HepG2 (cell line): ENCODE measurements around the gene ABCA2. TPM values are rescaled to one million over a fixed set of nuclear protein-coding genes. Genes with fewer than 3 reads are reported as not detected.
A peak's percentile ranks its signal among the peaks of the same experiment; 100 is the strongest.

Experiments
- ATAC-seq: fragments of 200-7000 bp; cut with Tn5 transposase; 3 replicates; pipeline ENCODE4 v1.9.1; 2020; ENCODE audit warnings: mild to moderate bottlenecking, moderate library complexity
- BruUV-seq: library from RNA; stranded (reverse); fragments of 400-500 nt; replicated peaks from 2 replicates; lab custom pipeline; 2021; lab: Mats Ljungman, UMichigan
- CTCF ChIA-PET: fragments of 300-600 bp; formaldehyde crosslinking; extraction: SDS; loops from one replicate; lab custom pipeline; 2021; ENCODE audit warnings: low total read pairs, inconsistent platforms, low intra/inter-chr PET ratio; lab: Yijun Ruan, JAX
- POLR2A ChIA-PET: fragments of 350-600 bp; sonication (Branson Sonifier 250); formaldehyde crosslinking; loops from one replicate; lab custom pipeline; 2020; ENCODE audit warnings: antibody characterized with exemption, inconsistent platforms; lab: Yijun Ruan, JAX
- DNase-seq: peaks from one replicate; pipeline ENCODE4 v3.0.0-alpha.2; 2015; ENCODE audit warnings: low spot score
- FAIRE-seq: peaks from 3 replicates; lab custom pipeline; 2011; peaks lifted over from hg19 to GRCh38; lab: Jason Lieb, UNC
- H2AFZ ChIP-seq: one replicate; pipeline ENCODE4 v1.6.1; 2011; ENCODE audit warnings: low read length, inconsistent platforms
- H3K27ac ChIP-seq: fragments of 300-600 bp; 3 replicates; pipeline ENCODE4 v1.8.0; 2011; ENCODE audit warnings: mixed run types, mild to moderate bottlenecking, mixed read lengths, low read length, inconsistent platforms; ENCODE audit not compliant: insufficient read depth; ENCODE audit errors: extremely low read length
- H3K27me3 ChIP-seq, 2 experiments: fragments of 200-600 bp in 1 of 2; 2 replicates in 1 of 2; 3 replicates in 1 of 2; pipeline versions ENCODE4 v1.6.0 to v1.8.0; 2011; ENCODE audit warnings: low read length in 2 of 2, mild to moderate bottlenecking in 2 of 2, moderate library complexity in 2 of 2, inconsistent platforms in 1 of 2; ENCODE audit not compliant: insufficient read depth in 2 of 2, control insufficient read depth in 1 of 2
- H3K36me3 ChIP-seq, 2 experiments: fragments of 200-600 bp in 1 of 2; replicated peaks in 1 of 2; 2 replicates in 1 of 2; 3 replicates in 1 of 2; pipeline versions ENCODE4 v1.5.1 to v1.8.0; 2011; ENCODE audit warnings: low read length in 2 of 2, inconsistent platforms in 1 of 2; ENCODE audit not compliant: insufficient read depth in 2 of 2, control insufficient read depth in 1 of 2
- H3K4me1 ChIP-seq: 2 replicates; pipeline ENCODE4 v1.5.1; 2012; ENCODE audit warnings: low read length, inconsistent platforms; ENCODE audit not compliant: insufficient read depth
- H3K4me2 ChIP-seq: 2 replicates; pipeline ENCODE4 v1.6.0; 2011; ENCODE audit warnings: low read depth, low read length, inconsistent platforms
- H3K4me3 ChIP-seq, 3 experiments: fragments of 200-600 bp in 1 of 3; sonication (generic), shearing (Covaris generic) in 1 of 3; replicated peaks in 1 of 3; 2 replicates each; pipeline ENCODE4 v1.5.1; 2011 to 2016; ENCODE audit warnings: low read length in 3 of 3, inconsistent platforms in 2 of 3, low read depth in 2 of 3, mild to moderate bottlenecking in 2 of 3, control low read depth in 1 of 3, mixed read lengths in 1 of 3; ENCODE audit not compliant: insufficient read depth in 1 of 3
- H3K79me2 ChIP-seq: one replicate; pipeline ENCODE4 v1.6.1; 2011; ENCODE audit warnings: low read length, inconsistent platforms; ENCODE audit not compliant: insufficient read depth
- H3K9ac ChIP-seq: 2 replicates; pipeline ENCODE4 v1.6.0; 2011; ENCODE audit warnings: mild to moderate bottlenecking, low read depth, low read length, inconsistent platforms; ENCODE audit not compliant: insufficient read depth
- H3K9me3 ChIP-seq: 2 replicates; pipeline ENCODE4 v1.5.1; 2012; ENCODE audit warnings: mild to moderate bottlenecking, low read length
- H4K20me1 ChIP-seq: 2 replicates; pipeline ENCODE4 v1.6.0; 2011; ENCODE audit warnings: inconsistent platforms, mild to moderate bottlenecking, low read length, moderate library complexity; ENCODE audit not compliant: insufficient read depth
- CEBPG ChIP-seq: IDR thresholded peaks from 2 replicates; pipeline ENCODE4 v1.6.1; 2016
- FOXA1 ChIP-seq, 2 experiments: fragments of 450-650 bp in 1 of 2; sonication (generic) in 1 of 2; formaldehyde crosslinking in 1 of 2; IDR thresholded peaks; 2 replicates each; pipeline versions ENCODE4 v1.4.0 to v1.6.1; 2016 to 2020; ENCODE audit warnings: missing genetic modification reagents in 1 of 2
- SRSF1 ChIP-seq: fragments of 200-400 bp; formaldehyde crosslinking; optimal IDR thresholded peaks from 2 replicates; pipeline ENCODE3; 2017; ENCODE audit warnings: mild to moderate bottlenecking, low read depth, low read length, moderate library complexity
- ZBTB8A ChIP-seq: sonication (generic); formaldehyde crosslinking; IDR thresholded peaks from 2 replicates; pipeline ENCODE4 v1.4.0; 2020; ENCODE audit warnings: mild to moderate bottlenecking, low read depth, missing genetic modification reagents, borderline replicate concordance
- ZNF382 ChIP-seq: sonication (generic); formaldehyde crosslinking; IDR thresholded peaks from 2 replicates; pipeline ENCODE4 v1.5.0; 2020; ENCODE audit warnings: missing genetic modification reagents, mild to moderate bottlenecking, borderline replicate concordance
- ZNF383 ChIP-seq: sonication (generic); formaldehyde crosslinking; IDR thresholded peaks from 2 replicates; pipeline ENCODE4 v1.4.0; 2020; ENCODE audit warnings: missing genetic modification reagents, mild to moderate bottlenecking, borderline replicate concordance
- ZSCAN25 ChIP-seq: sonication (generic); formaldehyde crosslinking; IDR thresholded peaks from 2 replicates; pipeline ENCODE4 v1.8.0; 2022; ENCODE audit warnings: mild to moderate bottlenecking, missing genetic modification reagents
- WGBS: methylation state at CpG from one replicate; pipeline ENCODE4 v1.1.6; 2017; ENCODE audit warnings: low lambda C conversion rate; 5-methylcytosine and 5-hydroxymethylcytosine counted together
- in situ Hi-C: cut with HindIII; loops from 2 replicates; pipeline ENCODE4 v1.10.0; 2017; ENCODE audit warnings: low pct_unique_long_range_greater_than_20kb; ENCODE audit not compliant: extremely low pct_ligation_motif_present
- intact Hi-C: fragments of 100-400 bp; cut with micrococcal nuclease; formaldehyde crosslinking; loops from one replicate; pipeline ENCODE4 v1.10.0; 2022; ENCODE audit not compliant: unreplicated experiment
- polyA plus RNA-seq, 8 experiments: library from polyadenylated mRNA; depleted of rRNA in 3 of 8; stranded (reverse) in 7 of 8; unstranded in 1 of 8; fragments of >200 nt; fragmentation: Illumina TruSeq in 4 of 8; extraction: Trizol in 4 of 8; gene quantifications; 2 replicates each; pipeline versions ENCODE4 v1.2.1 to v1.2.3, GENCODE V29; 2011 to 2016; ENCODE audit warnings: low read depth in 4 of 8, missing spikeins in 1 of 8, mixed read lengths in 1 of 8; ENCODE audit not compliant: insufficient read depth in 1 of 8
- total RNA-seq, 5 experiments: library from RNA; depleted of rRNA; stranded (reverse); fragments of >200 nt; fragmentation: Illumina TruSeq; extraction: Trizol; gene quantifications; 2 replicates each; pipeline ENCODE4 v1.2.3, GENCODE V29; 2016; ENCODE audit warnings: low read depth in 1 of 5
- TF ChIP-seq, protein P1 (sequence below): sonication (generic); formaldehyde crosslinking; IDR thresholded peaks from 2 replicates; pipeline ENCODE4 v1.5.0; 2020; ENCODE audit warnings: missing genetic modification reagents

The ABCA2 gene
- total and polyA plus RNA-seq, 2 of the 13 experiments (the other 11 are each of a cell fraction or from before 2014, with no cell fraction given) = 2.9 to 19.2 TPM

DNA sequence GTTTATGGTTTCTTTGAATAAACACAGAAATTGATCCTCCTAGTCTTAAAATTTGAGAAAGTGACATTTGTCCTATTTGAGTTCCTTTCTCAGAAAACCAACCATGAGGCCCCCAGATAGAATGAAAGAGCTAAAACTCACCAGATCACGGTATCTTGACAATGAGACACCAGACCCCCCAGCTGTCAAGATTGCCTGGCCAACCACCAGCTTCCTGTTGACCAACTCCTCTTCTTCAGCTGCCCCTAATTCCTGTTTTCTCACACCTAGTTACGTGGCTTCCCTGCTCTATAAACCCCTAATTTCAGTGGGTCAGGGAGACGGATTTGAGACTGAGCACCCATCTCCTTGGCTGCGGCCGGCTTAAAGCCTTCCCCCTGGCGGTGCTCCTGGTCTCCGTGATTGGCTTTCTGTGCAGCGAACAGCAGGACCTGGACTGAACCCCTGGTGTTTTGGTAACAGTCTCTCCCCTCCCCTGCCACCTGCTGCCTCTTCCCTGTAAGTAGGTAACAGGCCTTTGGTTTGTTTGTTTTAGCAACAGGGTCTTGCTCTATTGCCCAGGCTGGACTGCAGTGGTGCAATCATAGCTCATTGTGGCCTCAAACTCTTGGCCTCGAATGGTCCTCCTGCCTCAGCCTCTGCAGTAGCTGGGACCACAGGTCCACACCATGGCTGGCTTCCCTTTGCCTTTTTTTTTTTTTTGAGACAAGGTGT is 30.6 kb upstream of the ABCA2 start (continued):
- TF ChIP-seq FOXA1 (IDR thresholded peaks at IDR 0.05) = no peak
- 0 out of 2 replicates have a peak, but pooled peaks have one; percentile 4 for TF ChIP-seq FOXA1 (CRISPR knock-in tag; IDR thresholded peaks at IDR 0.05)
- peak; percentile 71; the same call in 1 of the 2 replicates for TF ChIP-seq ZSCAN25 (CRISPR knock-in tag)

DNA sequence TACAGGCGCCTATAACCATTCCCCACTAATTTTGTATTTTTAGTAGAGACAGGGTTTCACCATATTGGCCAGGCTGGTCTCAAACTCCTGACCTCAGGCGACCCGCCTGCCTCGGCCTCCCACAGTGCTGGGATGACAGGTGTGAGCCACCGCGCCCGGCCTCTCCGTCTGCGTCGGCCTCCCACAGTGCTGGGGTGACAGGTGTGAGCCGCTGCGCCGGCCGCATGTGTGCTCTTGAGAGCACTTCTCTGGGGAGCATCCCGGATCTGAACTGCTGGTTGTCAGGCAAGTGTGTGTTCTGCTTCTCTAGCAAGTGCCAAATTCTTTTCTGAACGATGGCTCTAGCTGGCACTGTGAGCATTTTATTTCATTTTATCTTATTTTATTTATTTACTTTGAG is 29.5 kb upstream of the ABCA2 start:
- in situ Hi-C loops (no loop called here), intact Hi-C loops (no loop called here)
- no peak for ATAC-seq
- Histone ChIP-seq H3K79me2 (peaks cover 9% of the 10 kb centered on the region), H3K4me3 (no peak overlapping the region), H3K27ac (no peak overlapping the region), H2AFZ (no peak overlapping the region), H3K9ac (no peak overlapping the region), H3K27me3 (no peaks in the 10 kb centered on the region; a peak in 2 of 5 replicates), H3K36me3 (no peaks in the 10 kb centered on the region), H4K20me1 (no peaks in the 10 kb centered on the region), H3K4me2 (no peak overlapping the region; the same call in 1 of the 2 replicates), H3K4me1 (peaks cover 53% of the 10 kb centered on the region), H3K9me3 (no peaks in the 10 kb centered on the region)
- 85% methylated on average over 11 of the region's 16 CpGs for WGBS
- no peak for FAIRE-seq
- ChIA-PET POLR2A (interaction anchor here (1.0 kb wide), 1 partner anchor 13 kb away, joined by 4 read pairs; no protein-coding TSS in a partner anchor), CTCF (no interaction called here)
- DNase-seq = no peak
- BruUV-seq = no TSS peak
- TF ChIP-seq SRSF1 (no peak), CEBPG (CRISPR knock-in tag) (no peak), ZNF382 (CRISPR knock-in tag) (no peak), ZNF383 (CRISPR knock-in tag) (no peak), ZBTB8A (CRISPR knock-in tag) (no peak)
- TF ChIP-seq, protein P1, sequence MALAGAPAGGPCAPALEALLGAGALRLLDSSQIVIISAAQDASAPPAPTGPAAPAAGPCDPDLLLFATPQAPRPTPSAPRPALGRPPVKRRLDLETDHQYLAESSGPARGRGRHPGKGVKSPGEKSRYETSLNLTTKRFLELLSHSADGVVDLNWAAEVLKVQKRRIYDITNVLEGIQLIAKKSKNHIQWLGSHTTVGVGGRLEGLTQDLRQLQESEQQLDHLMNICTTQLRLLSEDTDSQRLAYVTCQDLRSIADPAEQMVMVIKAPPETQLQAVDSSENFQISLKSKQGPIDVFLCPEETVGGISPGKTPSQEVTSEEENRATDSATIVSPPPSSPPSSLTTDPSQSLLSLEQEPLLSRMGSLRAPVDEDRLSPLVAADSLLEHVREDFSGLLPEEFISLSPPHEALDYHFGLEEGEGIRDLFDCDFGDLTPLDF (CRISPR knock-in tag) = no peak
